IgD-negative memory B cell (primary cell): ENCODE results near the gene RAB11FIP4. TPM values are rescaled to one million over a fixed set of nuclear protein-coding genes. Genes with fewer than 3 reads are reported as not detected.
A peak's percentile ranks its signal among the peaks of the same experiment; 100 is the strongest.

Experiments used
- H3K27ac Mint-ChIP-seq, 3 donors: one replicate each; pipeline ENCODE4 v1.8.0; 2020 to 2022; ENCODE audit warnings: mild to moderate bottlenecking in 3 of 3, mixed read lengths in 3 of 3, moderate library complexity in 1 of 3
- H3K27me3 Mint-ChIP-seq: one replicate; pipeline ENCODE4 v1.8.0; 2021; ENCODE audit warnings: mixed read lengths
- H3K36me3 Mint-ChIP-seq: one replicate; pipeline ENCODE4 v1.8.0; 2020; ENCODE audit warnings: mild to moderate bottlenecking, mixed read lengths
- H3K4me1 Mint-ChIP-seq, 3 donors: one replicate each; pipeline ENCODE4 v1.8.0; 2020 to 2022; ENCODE audit warnings: mixed read lengths in 3 of 3, mild to moderate bottlenecking in 1 of 3
- H3K4me3 Mint-ChIP-seq, 4 donors: one replicate each; pipeline ENCODE4 v1.8.0; 2020 to 2022; ENCODE audit warnings: mild to moderate bottlenecking in 4 of 4, mixed read lengths in 4 of 4, moderate library complexity in 3 of 4
- H3K9me3 Mint-ChIP-seq, 3 donors: one replicate each; pipeline ENCODE4 v1.8.0; 2020 to 2021; ENCODE audit warnings: mixed read lengths in 3 of 3, mild to moderate bottlenecking in 1 of 3
- polyA plus RNA-seq: library from polyadenylated mRNA; unstranded; fragments of 300-500 nt; fragmentation: Illumina TruSeq; gene quantifications from one replicate; pipeline ENCODE4 v1.2.3, GENCODE V29; 2021

RAB11FIP4 gene
- polyA plus RNA-seq, 1 donor from 2014 or later: 21.0 TPM

DNA sequence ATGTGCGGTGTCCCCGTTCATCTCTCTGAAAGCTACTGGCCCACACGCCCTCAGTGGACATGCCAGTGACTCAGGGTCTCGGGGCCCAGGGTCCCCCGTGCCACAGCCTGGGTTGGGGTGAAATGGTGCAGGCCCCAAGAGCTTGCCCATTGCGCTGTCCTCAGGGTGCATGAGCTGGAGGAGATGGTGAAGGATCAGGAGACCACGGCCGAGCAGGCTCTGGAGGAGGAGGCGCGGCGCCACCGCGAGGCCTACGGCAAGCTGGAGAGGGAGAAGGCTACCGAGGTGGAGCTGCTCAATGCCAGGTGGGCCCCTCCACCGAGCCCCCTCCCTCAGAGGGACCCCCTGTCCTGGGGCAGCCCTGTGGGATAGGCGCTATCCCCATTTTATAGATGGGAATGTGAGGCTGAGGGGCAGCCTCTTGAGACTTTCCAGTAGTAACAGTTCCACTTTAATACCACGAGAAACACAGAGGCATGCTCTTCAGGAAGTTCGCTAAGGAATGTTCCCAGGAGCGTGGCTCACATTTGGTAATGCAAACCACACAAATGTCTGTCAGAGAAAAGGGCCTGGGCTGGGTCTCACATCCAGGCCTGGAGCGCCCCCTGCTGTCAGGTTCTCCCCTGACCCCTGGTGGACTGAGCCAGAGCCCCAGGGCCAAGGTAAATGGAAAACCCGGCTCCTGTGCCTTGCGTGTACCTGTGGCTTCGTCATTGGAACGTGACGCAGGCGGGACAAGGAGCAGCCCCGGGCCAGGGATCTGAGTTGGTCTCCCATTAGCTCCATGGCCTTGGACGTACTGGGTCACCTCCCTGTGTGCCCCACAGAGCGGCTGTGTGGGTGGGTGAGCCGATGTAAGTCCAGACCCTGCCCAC, 133.7 kb downstream of the RAB11FIP4 start:
- H3K27ac Mint-ChIP-seq: peak overlapping the region in 2 of 3 donors; percentile 19 to 48
- H3K4me1 Mint-ChIP-seq: peaks cover 3 to 5% (median 3%) of the 10 kb centered on the region in 3 donors
- H3K36me3 Mint-ChIP-seq: peaks cover 8% of the 10 kb centered on the region
- peak overlapping the region in 2 of 4 donors; percentile 60 to 83 for H3K4me3 Mint-ChIP-seq
- no peaks in the 10 kb centered on the region for H3K9me3 Mint-ChIP-seq
- no peaks in the 10 kb centered on the region for H3K27me3 Mint-ChIP-seq

- Mint-ChIP-seq H3K36me3 (peaks cover 8% of the 10 kb centered on the region), H3K27ac (peak overlapping the region in 2 of 3 donors; percentile 32 to 48), H3K9me3 (no peaks in the 10 kb centered on the region), H3K27me3 (no peaks in the 10 kb centered on the region), H3K4me3 (peak overlapping the region in 1 of 4 donors; percentile 79), H3K4me1 (peaks cover 3 to 5% (median 3%) of the 10 kb centered on the region in 3 donors)
Observed at GRCh38 chr17:31525801-31526549, 134.5 kb downstream of the RAB11FIP4 start.

DNA sequence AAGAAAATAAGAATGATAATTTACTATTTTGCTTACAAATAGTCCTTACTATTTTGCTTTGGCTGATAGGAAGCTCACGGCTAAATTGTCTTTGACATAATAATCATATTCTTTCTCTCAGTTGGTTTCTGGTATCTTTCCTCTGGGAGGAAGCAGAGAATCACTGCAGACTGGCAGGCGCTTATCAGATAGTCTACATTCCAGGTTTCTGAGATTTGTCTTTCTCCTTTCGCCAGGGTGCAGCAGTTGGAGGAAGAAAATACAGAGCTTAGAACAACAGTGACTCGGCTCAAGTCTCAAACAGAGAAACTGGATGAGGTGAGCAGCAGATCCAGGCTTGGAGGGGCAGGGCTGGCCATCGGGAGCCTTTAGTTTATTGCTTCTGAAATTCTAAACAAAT, 136.1 kb downstream of the RAB11FIP4 start:
- Mint-ChIP-seq H3K4me1 (peaks cover 3 to 6% (median 3%) of the 10 kb centered on the region in 3 donors), H3K9me3 (no peaks in the 10 kb centered on the region), H3K27ac (no peak overlapping the region), H3K4me3 (no peak overlapping the region), H3K27me3 (no peaks in the 10 kb centered on the region), H3K36me3 (peaks cover 8% of the 10 kb centered on the region)

GRCh38 chr17:31528291-31528874, 136.9 kb downstream of the RAB11FIP4 start:
- Mint-ChIP-seq H3K36me3 (peaks cover 4% of the 10 kb centered on the region), H3K27ac (no peak overlapping the region), H3K4me1 (peaks cover 6 to 12% (median 6%) of the 10 kb centered on the region in 3 donors), H3K27me3 (no peaks in the 10 kb centered on the region), H3K9me3 (no peaks in the 10 kb centered on the region), H3K4me3 (peak overlapping the region in 1 of 4 donors; percentile 47)

DNA sequence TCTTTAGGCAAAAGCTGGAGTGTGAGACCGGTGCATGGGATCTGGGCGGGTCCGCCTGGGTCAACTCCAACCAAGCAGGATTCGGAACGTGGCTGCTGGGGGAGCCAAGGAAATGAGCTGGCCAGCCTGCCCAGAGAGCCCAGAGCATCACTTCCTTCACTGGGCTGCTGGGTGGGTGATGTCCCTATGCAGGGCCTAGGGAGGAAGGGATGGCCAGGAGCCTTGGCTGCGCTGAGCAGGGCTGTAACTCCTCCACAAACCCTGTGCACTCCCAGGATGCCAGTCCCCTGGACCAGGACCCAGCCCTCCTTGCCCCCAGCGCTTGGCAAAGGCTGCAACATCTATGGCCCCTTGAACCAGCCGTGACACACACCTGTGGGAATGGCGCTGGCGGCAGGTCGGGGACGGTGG, 138.4 kb downstream of the RAB11FIP4 start:
- Mint-ChIP-seq H3K27me3 (no peaks in the 10 kb centered on the region), H3K4me3 (no peak overlapping the region), H3K36me3 (no peaks in the 10 kb centered on the region), H3K9me3 (no peaks in the 10 kb centered on the region), H3K4me1 (peaks cover 8 to 16% (median 14%) of the 10 kb centered on the region in 3 donors), H3K27ac (no peak overlapping the region)

- no peaks in the 10 kb centered on the region for H3K36me3 Mint-ChIP-seq
- H3K27me3 Mint-ChIP-seq: no peaks in the 10 kb centered on the region
- H3K9me3 Mint-ChIP-seq: no peaks in the 10 kb centered on the region
- H3K4me1 Mint-ChIP-seq: peaks cover 14 to 20% (median 18%) of the 10 kb centered on the region in 3 donors
- H3K4me3 Mint-ChIP-seq: peak overlapping the region in 1 of 4 donors; percentile 65
- no peak overlapping the region for H3K27ac Mint-ChIP-seq
Observed at GRCh38 chr17:31530391-31530985, 139.0 kb downstream of the RAB11FIP4 start.

GRCh38 chr17:31531336-31531980, 140.0 kb downstream of the RAB11FIP4 start:
- no peaks in the 10 kb centered on the region for H3K36me3 Mint-ChIP-seq
- no peaks in the 10 kb centered on the region for H3K27me3 Mint-ChIP-seq
- H3K9me3 Mint-ChIP-seq: no peaks in the 10 kb centered on the region
- peaks cover 14 to 23% (median 17%) of the 10 kb centered on the region in 3 donors for H3K4me1 Mint-ChIP-seq
- no peak overlapping the region for H3K27ac Mint-ChIP-seq
- H3K4me3 Mint-ChIP-seq: no peak overlapping the region

GRCh38 chr17:31532081-31532480, 140.6 kb downstream of the RAB11FIP4 start:
- H3K27me3 Mint-ChIP-seq: peaks cover 2% of the 10 kb centered on the region
- H3K36me3 Mint-ChIP-seq: no peaks in the 10 kb centered on the region
- H3K4me1 Mint-ChIP-seq: peaks cover 18 to 27% (median 20%) of the 10 kb centered on the region in 3 donors
- no peaks in the 10 kb centered on the region for H3K9me3 Mint-ChIP-seq
- H3K27ac Mint-ChIP-seq: no peak overlapping the region
- no peak overlapping the region for H3K4me3 Mint-ChIP-seq

- Mint-ChIP-seq H3K27ac (peak overlapping the region in 1 of 3 donors; percentile 8), H3K36me3 (no peaks in the 10 kb centered on the region), H3K4me1 (peaks cover 22 to 32% (median 23%) of the 10 kb centered on the region in 3 donors), H3K4me3 (peak overlapping the region in 1 of 4 donors; percentile 83), H3K27me3 (peaks cover 4% of the 10 kb centered on the region), H3K9me3 (no peaks in the 10 kb centered on the region)
Observed at GRCh38 chr17:31532526-31532925, 141.1 kb downstream of the RAB11FIP4 start.

GRCh38 chr17:31533546-31534155, 142.2 kb downstream of the RAB11FIP4 start:
- Mint-ChIP-seq H3K27me3 (peaks cover 4% of the 10 kb centered on the region), H3K9me3 (no peaks in the 10 kb centered on the region), H3K36me3 (no peaks in the 10 kb centered on the region), H3K27ac (peak overlapping the region in 1 of 3 donors; percentile 2), H3K4me3 (no peak overlapping the region), H3K4me1 (peaks cover 34 to 41% (median 34%) of the 10 kb centered on the region in 3 donors)

DNA sequence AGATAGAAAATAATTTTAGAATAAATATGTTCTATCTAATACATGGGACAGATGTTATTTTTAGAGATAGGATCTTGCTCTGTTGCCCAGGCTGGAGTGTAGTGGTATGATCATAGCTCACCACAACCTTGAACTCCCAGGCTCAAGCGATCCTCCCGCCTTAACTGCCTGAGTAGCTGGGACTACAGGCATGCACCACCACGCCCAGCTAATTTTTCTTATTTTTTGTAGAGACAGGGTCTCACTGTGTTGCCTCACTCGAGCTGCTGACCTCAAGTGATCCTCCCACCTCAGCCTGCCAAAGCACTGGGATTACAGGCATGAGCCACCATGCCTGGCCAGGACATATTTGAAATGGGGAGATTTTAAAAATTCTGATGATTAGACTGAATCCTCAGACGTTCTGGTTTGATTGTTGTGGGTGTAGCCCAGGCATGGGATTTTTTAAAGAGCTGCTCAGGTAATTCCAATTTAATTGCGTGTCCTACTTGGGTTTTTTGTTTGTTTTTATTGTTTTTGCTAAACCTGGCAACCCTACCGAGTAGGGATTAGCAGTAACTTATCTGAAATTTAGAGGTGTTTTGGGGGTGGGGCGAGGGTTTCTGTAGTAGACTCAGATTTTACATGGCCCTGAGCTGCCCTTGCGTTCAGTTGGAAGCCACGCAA, 142.9 kb downstream of the RAB11FIP4 start:
- H3K27ac Mint-ChIP-seq: no peak overlapping the region
- no peaks in the 10 kb centered on the region for H3K36me3 Mint-ChIP-seq
- H3K4me1 Mint-ChIP-seq: peaks cover 36 to 47% (median 39%) of the 10 kb centered on the region in 3 donors
- no peak overlapping the region for H3K4me3 Mint-ChIP-seq
- H3K9me3 Mint-ChIP-seq: no peaks in the 10 kb centered on the region
- peaks cover 4% of the 10 kb centered on the region for H3K27me3 Mint-ChIP-seq

GRCh38 chr17:31535581-31535981, 144.1 kb downstream of the RAB11FIP4 start:
- Mint-ChIP-seq H3K4me3 (peak overlapping the region; percentile 53 to 88 (median 75)), H3K27ac (peak overlapping the region; percentile 48 to 91 (median 70)), H3K9me3 (no peaks in the 10 kb centered on the region), H3K4me1 (peaks cover 39 to 59% (median 48%) of the 10 kb centered on the region in 3 donors), H3K36me3 (no peaks in the 10 kb centered on the region), H3K27me3 (peaks cover 4% of the 10 kb centered on the region)

- Mint-ChIP-seq H3K4me1 (peaks cover 44 to 66% (median 54%) of the 10 kb centered on the region in 3 donors), H3K9me3 (no peaks in the 10 kb centered on the region), H3K27ac (peak overlapping the region in 1 of 3 donors; percentile 95), H3K4me3 (peak overlapping the region in 1 of 4 donors; percentile 88), H3K27me3 (peaks cover 4% of the 10 kb centered on the region), H3K36me3 (no peaks in the 10 kb centered on the region)
Observed at GRCh38 chr17:31536451-31536850, 145.0 kb downstream of the RAB11FIP4 start.
